ENCODE results near the gene ELF1. TPM values are rescaled to one million over a fixed set of nuclear protein-coding genes. Genes with fewer than 3 reads are reported as not detected.

ELF1 gene
- total and polyA plus RNA-seq, 2 experiments from 2014 or later: 22.2 to 36.8 TPM

DNA sequence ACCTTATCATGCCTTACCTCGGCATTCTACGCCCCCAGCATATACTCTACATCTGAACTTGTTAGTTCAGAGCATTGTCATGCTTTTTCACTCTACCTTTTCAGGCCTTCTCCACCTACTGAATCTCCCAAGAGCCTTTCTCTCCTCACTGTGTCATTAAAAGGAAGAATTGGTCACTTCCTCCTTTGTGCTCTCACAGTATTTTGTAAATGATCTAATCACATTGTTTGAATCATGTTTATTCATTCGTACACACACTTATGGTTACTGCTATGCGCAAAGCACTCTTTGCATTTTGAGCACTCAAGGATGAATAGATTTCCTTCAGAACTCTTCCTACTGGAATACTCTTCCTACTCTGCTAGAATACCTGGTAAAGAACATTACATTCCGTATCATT is 15.8 kb upstream of the ELF1 start:
- DNase-seq (ENCODE audit: low read depth in 1 of 2, low spot score in 1 of 2): no peak
- Histone ChIP-seq H3K36me3 (no peaks in the 10 kb centered on the region), H3K4me1 (ENCODE audit: low read depth) (no peaks in the 10 kb centered on the region), H3K4me3 (no peak overlapping the region), H3K27ac (no peak overlapping the region), H3K27me3 (no peaks in the 10 kb centered on the region), H3K9me3 (ENCODE audit: low read depth) (no peaks in the 10 kb centered on the region)
- TF ChIP-seq, protein P1, sequence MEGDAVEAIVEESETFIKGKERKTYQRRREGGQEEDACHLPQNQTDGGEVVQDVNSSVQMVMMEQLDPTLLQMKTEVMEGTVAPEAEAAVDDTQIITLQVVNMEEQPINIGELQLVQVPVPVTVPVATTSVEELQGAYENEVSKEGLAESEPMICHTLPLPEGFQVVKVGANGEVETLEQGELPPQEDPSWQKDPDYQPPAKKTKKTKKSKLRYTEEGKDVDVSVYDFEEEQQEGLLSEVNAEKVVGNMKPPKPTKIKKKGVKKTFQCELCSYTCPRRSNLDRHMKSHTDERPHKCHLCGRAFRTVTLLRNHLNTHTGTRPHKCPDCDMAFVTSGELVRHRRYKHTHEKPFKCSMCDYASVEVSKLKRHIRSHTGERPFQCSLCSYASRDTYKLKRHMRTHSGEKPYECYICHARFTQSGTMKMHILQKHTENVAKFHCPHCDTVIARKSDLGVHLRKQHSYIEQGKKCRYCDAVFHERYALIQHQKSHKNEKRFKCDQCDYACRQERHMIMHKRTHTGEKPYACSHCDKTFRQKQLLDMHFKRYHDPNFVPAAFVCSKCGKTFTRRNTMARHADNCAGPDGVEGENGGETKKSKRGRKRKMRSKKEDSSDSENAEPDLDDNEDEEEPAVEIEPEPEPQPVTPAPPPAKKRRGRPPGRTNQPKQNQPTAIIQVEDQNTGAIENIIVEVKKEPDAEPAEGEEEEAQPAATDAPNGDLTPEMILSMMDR (IDR thresholded peaks at IDR 0.05; ENCODE audit: low read depth, low read length): no peak

DNA sequence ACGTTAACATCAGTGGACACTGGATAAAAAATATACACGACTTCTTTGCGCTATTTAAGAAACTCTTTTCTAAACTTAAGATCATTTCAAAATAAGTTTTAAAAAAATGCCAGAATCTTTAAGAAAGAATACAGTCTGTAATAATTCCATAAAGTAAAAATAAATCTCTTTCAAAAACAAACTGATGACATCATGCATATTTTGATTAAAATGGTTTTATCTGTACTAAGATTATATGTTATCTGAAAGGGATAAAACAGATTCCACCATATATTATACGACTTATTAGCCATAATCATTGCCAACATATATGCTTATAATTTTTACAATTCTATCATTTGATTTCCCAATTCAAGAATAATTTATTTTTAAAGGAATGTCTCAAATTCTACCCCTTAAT is 15.3 kb upstream of the ELF1 start:
- H3K4me3 ChIP-seq: no peak overlapping the region
- no peak overlapping the region for H3K27ac ChIP-seq
- no peaks in the 10 kb centered on the region for H3K4me1 ChIP-seq (ENCODE audit: low read depth)
- H3K9me3 ChIP-seq (ENCODE audit: low read depth): no peaks in the 10 kb centered on the region
- no peak for DNase-seq (ENCODE audit: low read depth in 1 of 2, low spot score in 1 of 2)
- H3K27me3 ChIP-seq: no peaks in the 10 kb centered on the region
- H3K36me3 ChIP-seq: no peaks in the 10 kb centered on the region
- TF ChIP-seq, protein P1 (IDR thresholded peaks at IDR 0.05; ENCODE audit: low read depth, low read length): no peak

DNA sequence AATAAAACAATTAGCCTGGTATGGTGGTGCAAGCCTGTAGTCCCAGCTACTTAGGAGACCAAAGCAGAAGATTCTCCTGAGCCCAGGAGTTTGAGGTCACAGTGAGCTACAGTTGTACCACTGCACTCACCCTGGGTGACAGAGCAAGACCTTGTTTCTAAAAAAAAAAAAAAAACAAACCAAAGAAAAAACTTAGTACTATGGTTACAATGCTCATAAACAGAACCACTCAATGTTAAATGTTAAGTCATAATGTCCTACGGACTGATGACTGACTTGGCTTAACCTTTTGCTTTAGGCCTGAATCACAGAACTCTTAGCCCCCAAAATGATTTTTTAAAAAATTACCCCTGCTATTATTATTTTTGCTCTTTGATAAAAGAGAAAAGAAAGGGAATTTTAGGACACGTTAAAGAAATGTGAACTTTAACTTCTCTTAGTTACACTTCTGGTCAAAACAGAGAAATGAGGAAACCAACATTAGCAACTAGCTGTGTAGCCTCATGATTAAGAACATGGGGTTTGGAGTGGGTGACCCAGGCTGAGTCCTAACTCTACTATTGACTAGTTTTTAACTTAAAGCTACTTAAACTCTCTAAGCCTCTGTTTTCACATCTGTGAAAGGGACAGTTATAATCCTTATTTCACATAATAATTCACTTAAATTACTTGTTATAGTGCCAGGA is 13.7 kb upstream of the ELF1 start:
- no peaks in the 10 kb centered on the region for H3K9me3 ChIP-seq (ENCODE audit: low read depth)
- no peak overlapping the region for H3K4me3 ChIP-seq
- no peaks in the 10 kb centered on the region for H3K4me1 ChIP-seq (ENCODE audit: low read depth)
- TF ChIP-seq, protein P1 (IDR thresholded peaks at IDR 0.05; ENCODE audit: low read depth, low read length): no peak
- H3K36me3 ChIP-seq: no peaks in the 10 kb centered on the region
- DNase-seq (ENCODE audit: low read depth in 1 of 2, low spot score in 1 of 2): no peak
- no peak overlapping the region for H3K27ac ChIP-seq
- no peaks in the 10 kb centered on the region for H3K27me3 ChIP-seq

DNA sequence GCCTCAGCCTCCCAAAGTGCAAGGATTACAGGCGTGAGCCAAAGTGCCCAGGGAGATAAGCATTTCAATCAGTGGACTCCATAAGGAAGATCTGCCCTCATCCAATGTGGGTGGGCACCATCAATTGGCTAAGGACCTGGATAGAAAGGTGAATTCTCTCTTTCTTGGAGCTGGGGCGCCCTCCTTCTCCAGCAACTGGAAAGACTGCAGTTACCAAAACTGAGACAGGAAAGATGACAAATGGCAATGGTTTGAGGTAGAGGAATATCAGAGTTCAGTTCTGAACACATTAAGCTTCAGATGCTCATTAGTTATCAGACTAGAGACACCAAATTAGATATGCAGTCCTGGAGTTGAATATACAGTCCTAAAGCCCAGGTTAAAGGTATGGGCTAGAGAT is 10.5 kb upstream of the ELF1 start:
- no peak overlapping the region for H3K27ac ChIP-seq
- no peak for DNase-seq (ENCODE audit: low read depth in 1 of 2, low spot score in 1 of 2)
- TF ChIP-seq, protein P1 (IDR thresholded peaks at IDR 0.05; ENCODE audit: low read depth, low read length): no peak
- no peaks in the 10 kb centered on the region for H3K9me3 ChIP-seq (ENCODE audit: low read depth)
- H3K4me3 ChIP-seq: no peak overlapping the region
- no peaks in the 10 kb centered on the region for H3K27me3 ChIP-seq
- peaks cover 12% of the 10 kb centered on the region for H3K4me1 ChIP-seq (ENCODE audit: low read depth)
- no peaks in the 10 kb centered on the region for H3K36me3 ChIP-seq

DNA sequence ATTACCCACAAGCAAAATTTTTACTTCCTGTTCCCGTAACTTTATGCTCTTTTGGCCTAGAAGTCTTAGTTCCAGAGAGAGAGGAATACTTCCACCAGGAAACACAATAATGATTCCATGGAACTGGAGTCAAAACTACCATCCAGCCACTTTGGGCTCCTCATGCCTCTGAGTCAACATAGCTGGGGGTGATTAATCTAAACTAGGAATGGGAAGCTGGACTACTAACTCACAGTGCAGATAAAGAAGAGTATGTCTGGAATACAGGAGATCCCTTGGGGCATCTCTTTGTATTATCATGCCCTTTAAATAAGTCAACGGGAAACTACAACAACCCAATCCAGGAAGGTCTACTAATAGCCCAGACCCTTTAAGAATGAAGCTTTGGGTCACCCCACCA is 8.9 kb upstream of the ELF1 start:
- DNase-seq (ENCODE audit: low read depth in 1 of 2, low spot score in 1 of 2): no peak
- Histone ChIP-seq H3K4me3 (no peak overlapping the region), H3K9me3 (ENCODE audit: low read depth) (no peaks in the 10 kb centered on the region), H3K4me1 (ENCODE audit: low read depth) (peaks cover 16% of the 10 kb centered on the region), H3K27ac (no peak overlapping the region), H3K36me3 (no peaks in the 10 kb centered on the region), H3K27me3 (no peaks in the 10 kb centered on the region)
- TF ChIP-seq, protein P1 (IDR thresholded peaks at IDR 0.05; ENCODE audit: low read depth, low read length): no peak

Measured in cardiac muscle cell (in vitro differentiated cells and primary cell).